GM19328 (cell line): Measurements from ENCODE around the gene SPHK2.
"Not testable (repeated sequence)": the region's sequence is repeated elsewhere in the genome, so short reads cannot be mapped to it uniquely, and the experiment has no call there.

Experiments
- ATAC-seq: cut with Tn5 transposase; IDR thresholded peaks from one replicate; pipeline ENCODE4 v1.9.1; 2021; ENCODE audit warnings: mild to moderate bottlenecking, moderate library complexity; ENCODE audit not compliant: unreplicated experiment

SPHK2 gene

GRCh38 chr19:48656840-48657474 is 37.7 kb downstream of the SPHK2 start:
- no peak for ATAC-seq

- not testable (repeated sequence) for ATAC-seq
These were observed 38.5 kb downstream of the SPHK2 start for GRCh38 chr19:48657828-48658227.

DNA sequence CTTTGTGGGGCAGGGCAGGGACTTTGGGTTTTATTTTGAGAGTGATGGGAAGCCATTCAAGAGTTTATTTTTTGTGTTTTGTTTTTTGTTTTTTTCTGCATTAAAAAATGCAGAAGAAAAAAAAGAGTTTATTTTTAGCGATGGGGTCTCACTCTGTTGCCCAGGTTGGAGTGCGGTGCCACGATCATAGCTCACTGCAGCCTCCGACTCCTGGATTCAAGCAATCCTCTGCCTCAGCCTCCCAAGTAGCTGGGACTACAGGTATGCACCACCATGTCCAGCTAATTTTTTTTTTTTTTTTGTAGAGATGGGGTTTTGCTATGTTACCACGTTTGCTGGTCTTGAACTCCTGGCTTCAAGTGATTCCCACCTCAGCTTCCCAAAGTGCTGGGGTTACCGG is 39.2 kb downstream of the SPHK2 start:
- ATAC-seq, result no peak

DNA sequence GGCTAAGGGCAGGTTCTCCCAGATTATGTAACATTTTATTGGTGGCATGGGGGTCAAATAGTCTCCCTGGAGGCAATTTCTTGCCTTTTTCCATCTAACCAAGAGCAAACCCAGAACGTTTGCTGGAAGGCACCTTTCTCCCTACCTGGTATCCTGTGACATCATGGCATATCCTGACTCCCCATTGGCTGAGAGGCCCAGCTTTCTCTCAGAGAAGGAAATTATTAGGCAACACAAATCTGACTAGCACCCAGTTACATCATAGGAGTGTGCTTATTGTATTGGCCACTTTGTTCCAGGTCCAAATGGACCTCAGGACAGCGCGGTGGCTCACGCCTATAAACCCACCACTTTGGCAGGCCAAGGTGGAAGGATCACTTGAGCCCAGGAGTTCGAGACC is 40.5 kb downstream of the SPHK2 start:
- no peak for ATAC-seq

DNA sequence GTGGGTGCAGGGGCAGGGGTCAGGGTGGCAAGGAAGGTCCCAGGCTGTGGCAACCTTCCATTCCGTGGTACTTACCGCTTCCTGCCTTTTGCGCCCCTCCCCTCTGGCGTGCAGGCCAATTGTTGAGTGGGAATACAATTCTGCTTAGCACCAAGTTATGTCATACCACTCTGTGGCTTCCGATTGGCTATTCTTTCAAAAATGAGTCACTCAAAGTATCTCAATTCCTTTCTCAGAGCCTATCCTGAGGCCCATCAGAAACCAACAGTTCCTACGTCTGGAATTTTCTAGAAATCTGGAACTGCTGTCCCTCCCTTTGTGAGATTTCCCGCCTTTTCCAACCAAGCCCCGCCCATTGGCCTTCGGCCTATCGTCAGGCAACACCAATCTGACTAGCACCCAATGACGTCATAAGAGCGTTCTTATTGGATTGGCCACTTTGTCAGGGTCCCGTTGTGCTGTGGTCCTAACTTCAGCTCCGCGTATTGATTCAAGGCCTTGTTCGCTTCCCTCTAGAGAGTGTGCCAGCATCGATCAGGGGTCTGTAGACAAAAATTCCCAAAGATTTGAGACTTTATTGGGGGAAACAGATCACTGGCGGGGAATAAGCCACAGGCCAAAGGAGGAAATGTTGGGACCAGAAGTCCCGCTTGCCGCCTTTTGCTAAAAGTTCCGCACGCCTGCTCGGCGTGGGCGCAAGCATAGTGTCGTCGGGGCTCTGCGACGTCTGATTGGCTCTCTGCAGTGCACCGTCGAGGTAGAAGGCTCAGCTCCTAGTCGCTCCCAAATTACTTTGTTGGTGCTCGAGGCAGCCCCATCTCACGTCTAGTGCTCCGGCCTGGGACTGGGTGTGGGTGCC is 41.8 kb downstream of the SPHK2 start:
- ATAC-seq, result no peak

DNA sequence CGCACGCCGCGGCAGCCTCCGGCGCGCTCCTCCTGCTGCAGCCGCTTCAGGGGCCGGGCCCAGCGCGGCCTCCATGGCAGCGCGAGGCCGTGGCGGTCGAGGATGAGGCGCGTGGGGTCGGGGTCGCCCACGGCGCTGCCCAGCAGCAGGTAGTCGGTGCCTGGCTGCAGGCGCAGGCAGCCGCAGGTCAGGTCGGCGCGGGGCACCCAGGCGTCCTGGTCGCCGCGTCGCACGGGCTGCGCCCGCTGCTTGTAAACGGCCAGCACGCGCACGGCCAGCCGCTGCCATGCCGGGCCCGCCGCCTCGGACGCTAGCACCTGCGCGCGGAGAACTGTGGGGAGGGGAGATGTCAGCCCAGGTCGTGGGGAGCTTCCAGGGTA is 42.4 kb downstream of the SPHK2 start:
- no peak for ATAC-seq

GRCh38 chr19:48663667-48664066 is 44.4 kb downstream of the SPHK2 start:
- ATAC-seq, result no peak

DNA sequence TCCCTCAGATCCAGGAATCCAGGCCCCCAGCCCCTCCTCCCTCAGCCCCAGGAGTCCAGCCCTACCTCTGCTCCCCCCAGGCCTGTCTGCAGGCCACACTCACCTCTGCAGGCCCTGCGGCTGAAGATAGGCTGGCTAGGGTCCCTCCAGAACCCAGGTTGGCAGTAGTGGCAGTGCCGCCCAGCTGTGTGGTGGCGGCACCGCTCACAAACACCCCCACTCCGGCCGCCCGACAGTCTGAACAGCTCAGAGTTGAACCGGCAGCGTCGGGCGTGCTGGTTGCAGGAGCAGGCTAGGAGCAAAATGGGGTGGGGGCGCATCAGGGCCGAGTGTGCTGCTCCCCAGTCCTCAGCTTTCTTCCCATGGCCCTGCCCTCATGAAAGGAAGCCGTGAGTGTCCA is 45.2 kb downstream of the SPHK2 start:
- no peak for ATAC-seq

- ATAC-seq, result no peak
These were observed 46.5 kb downstream of the SPHK2 start for GRCh38 chr19:48665786-48666185.

DNA sequence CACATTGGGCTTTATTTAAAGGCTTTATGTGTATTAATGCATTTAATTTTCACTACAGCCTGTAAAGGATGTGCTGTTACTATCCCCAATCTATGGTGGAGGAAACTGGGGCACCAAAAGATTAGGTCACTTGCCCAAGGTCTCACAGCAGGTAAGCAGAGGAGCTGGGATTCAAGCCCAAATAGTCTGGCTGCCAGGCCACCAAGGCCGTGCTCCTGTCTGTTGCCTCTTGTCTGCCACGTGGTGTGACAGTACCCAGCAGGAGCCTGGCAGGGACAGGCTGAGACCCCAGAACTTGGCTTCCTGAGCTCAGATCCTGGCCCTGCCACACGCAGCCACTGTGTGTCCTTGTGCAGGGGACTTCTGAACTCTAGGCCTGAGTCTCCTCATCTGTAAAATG is 49.0 kb downstream of the SPHK2 start:
- ATAC-seq, result no peak

DNA sequence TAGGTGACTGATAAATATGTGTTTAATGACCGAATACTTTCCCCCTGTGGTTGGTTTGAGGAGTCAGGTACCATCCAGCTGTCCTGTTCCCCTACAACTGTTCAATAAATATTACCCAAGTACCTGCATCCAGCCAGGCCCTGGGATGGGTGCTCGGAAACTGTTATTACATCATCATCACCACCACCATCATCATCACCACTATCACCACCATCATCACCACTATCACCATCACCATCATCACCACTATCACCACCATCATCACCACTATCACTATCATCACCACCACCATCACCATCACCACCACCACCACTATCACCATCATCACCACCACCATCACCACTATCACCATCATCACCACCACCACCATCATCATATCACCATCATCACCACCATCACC is 49.5 kb downstream of the SPHK2 start:
- no peak for ATAC-seq

- ATAC-seq, result no peak
These were observed 50.8 kb downstream of the SPHK2 start for GRCh38 chr19:48669903-48670668.

GRCh38 chr19:48670699-48671445 is 51.6 kb downstream of the SPHK2 start:
- ATAC-seq, result no peak

DNA sequence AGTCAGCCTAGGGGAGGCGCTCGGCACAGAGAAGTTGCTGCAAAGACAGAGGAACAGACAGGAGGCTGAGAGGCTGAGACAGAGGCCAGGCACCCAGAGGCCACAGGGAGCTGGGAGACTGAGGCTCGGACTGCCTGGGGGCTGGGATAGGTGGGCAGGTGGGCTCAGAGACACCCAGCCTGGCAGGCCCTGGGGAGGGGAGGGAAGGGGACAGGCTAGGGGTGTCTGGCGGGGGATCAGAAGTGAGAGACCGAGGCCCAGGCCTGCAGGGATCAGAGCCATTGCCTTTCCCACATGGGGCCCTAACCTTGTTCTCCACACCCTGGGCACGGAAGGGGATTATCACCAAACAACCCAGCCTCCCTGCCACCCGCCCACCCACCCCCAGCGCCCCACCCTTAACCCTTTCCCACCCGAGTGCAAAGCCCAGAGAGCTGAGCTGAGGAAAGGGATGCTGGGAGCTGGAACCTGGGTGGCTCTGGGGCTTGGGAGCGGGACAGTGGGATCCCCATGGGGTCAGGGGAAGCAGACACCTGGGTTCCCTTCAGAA is 52.2 kb downstream of the SPHK2 start:
- no peak for ATAC-seq

DNA sequence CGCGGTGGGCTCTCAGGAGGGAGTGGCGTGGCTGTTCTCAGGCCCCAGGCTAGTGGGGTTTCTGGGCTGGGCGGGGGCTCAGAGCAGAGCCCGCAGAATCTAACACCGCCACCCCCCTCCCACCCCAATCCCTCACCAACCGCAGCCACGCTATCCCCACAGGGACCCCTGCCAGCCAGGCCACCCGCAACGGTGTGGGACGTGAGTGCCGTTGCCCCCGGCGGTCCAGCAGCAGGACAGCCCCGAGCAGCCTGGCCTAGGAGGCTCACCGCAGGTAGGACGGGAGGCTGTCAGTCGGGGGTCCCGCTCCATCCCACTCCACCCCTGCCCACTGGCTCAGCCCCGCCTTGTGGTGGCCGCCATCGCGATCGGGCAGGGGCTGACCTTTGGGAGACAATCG is 53.7 kb downstream of the SPHK2 start, which contains the start of gene NTN5:
TSS of gene NTN5 (minus strand) at position 24 of the 400 bp plus-strand sequence. CDS start 2,031 bp downstream, outside the sequence.
- no peak for ATAC-seq

- no peak for ATAC-seq
These were observed 54.3 kb downstream of the SPHK2 start for GRCh38 chr19:48673436-48674100.

DNA sequence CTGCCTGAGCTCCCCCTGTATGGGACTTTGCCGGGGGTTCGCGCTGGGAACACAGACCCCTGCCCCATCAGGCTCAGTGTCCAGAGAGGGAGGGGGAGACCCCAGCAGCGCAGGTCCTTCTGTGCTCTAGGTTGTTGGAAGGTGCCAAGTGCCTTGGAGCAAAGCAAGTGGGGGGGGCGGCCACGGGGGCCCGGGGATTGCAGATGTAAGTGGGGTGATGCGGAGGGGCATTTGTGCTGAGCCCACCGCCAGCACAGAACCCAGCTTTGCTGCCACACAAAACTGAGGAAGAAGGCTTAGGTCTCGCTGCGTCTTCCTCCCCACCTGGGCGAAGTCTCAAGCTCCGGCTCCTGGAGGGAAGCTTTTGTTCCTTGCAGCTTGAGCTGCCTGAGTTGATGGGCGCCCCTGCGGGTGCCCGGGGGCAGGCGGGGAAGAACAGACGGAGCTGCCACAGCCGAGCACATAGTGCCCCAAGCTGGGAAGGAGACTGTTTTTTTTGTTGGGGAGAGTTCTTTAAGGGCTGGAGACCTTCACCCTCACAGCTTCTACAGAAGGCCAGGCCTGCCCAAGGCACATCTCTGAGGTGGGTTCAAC is 55.0 kb downstream of the SPHK2 start:
- ATAC-seq, result no peak

DNA sequence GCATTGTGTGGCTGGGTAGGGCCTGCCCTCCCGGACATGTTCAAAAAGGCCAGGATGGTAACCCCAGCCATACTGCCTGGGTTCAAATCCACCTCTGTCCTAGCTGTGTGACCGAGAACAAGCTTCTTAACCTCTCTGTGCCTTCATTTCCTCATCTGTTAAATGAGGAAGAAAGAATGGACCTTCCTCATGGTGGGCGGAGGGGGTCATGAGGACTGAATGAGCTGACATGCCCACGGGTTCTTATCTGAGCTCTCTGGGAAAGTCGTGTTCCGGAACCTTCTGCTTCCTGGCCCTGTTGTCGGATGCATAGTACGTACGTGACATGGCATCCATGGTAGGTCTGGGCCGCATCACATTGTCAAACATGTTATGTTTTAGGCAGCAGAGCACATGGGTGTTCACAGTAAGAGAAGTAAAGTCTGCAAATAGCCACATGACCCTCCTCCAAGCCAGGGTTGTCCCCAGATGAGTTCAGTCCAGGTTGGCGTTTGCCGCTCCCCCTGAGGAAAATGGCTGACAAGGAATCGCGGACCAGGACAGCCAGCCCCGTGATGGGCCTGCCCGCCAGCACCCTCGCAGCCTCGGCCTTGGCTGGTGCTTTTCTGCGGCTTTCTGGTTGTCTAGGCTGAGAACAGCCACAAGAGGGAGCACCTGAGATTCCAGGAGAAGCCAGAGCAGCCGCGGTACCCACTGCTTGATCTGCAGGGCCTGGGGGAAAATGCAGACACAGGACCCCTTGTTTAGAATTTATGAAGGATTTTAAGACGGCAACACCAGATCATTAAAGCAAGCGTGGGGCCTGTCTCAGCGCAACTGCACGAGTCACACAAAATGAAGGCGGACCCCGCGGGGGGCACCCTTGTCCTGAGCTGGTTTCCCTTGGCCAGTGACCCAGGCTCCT is 55.9 kb downstream of the SPHK2 start:
- ATAC-seq, result no peak

GRCh38 chr19:48676487-48676886 is 57.2 kb downstream of the SPHK2 start:
- no peak for ATAC-seq
